A673 (cell line): ENCODE measurements around the gene DXO. TPM values are rescaled to one million over a fixed set of nuclear protein-coding genes. Genes with fewer than 3 reads are reported as not detected.

Experiments used
- BruUV-seq: library from RNA; stranded (reverse); fragments of 400-500 nt; replicated peaks from 2 replicates; lab custom pipeline; 2021; lab: Mats Ljungman, UMichigan
- CTCF ChIA-PET: fragments of 300-600 bp; sonication (Branson Sonifier 250); formaldehyde crosslinking; loops from one replicate; lab custom pipeline; 2022; ENCODE audit warnings: antibody characterized with exemption; lab: Charles Lee
- POLR2A ChIA-PET: fragments of 300-600 bp; sonication (Branson Sonifier 250); formaldehyde crosslinking; loops from one replicate; lab custom pipeline; 2022; ENCODE audit warnings: antibody characterized with exemption; ENCODE audit not compliant: low non-redundant PET; lab: Charles Lee
- DNase-seq: peaks from one replicate; pipeline ENCODE4 v3.0.0-alpha.2; 2015; ENCODE audit warnings: low spot score
- H3K27ac ChIP-seq: fragments of 200-600 bp; sonication (generic); 2 replicates; pipeline ENCODE4 v1.5.1; 2016; ENCODE audit warnings: mixed run types, low read depth, mild to moderate bottlenecking, mixed read lengths, antibody characterized with exemption, low read length; ENCODE audit not compliant: poor library complexity, severe bottlenecking
- H3K27me3 ChIP-seq: fragments of 200-600 bp; sonication (generic); replicated peaks from 2 replicates; pipeline ENCODE4 v1.6.1; 2017; ENCODE audit warnings: mixed run types, low read depth, mild to moderate bottlenecking, mixed read lengths, antibody characterized with exemption, low read length; ENCODE audit not compliant: insufficient read depth, poor library complexity
- H3K36me3 ChIP-seq: fragments of 200-600 bp; sonication (generic); 2 replicates; pipeline ENCODE4 v1.6.1; 2016; ENCODE audit warnings: mixed run types, mild to moderate bottlenecking, mixed read lengths, antibody characterized with exemption, low read length; ENCODE audit not compliant: insufficient read depth, poor library complexity, severe bottlenecking
- H3K4me1 ChIP-seq: fragments of 200-600 bp; sonication (generic); 2 replicates; pipeline ENCODE4 v1.6.1; 2017; ENCODE audit warnings: mixed run types, mild to moderate bottlenecking, mixed read lengths, antibody characterized with exemption, low read length; ENCODE audit not compliant: insufficient read depth, poor library complexity, severe bottlenecking
- H3K4me3 ChIP-seq: fragments of 200-600 bp; sonication (generic); 2 replicates; pipeline ENCODE4 v1.5.1; 2016; ENCODE audit warnings: low read depth, mixed run types, mild to moderate bottlenecking, mixed read lengths, low read length; ENCODE audit not compliant: poor library complexity, severe bottlenecking
- H3K9me3 ChIP-seq: fragments of 200-600 bp; sonication (generic); 2 replicates; pipeline ENCODE4 v1.6.1; 2016; ENCODE audit warnings: mixed run types, low read depth, mild to moderate bottlenecking, mixed read lengths, antibody characterized with exemption, low read length; ENCODE audit not compliant: poor library complexity, severe bottlenecking
- EZH2 ChIP-seq: fragments of 200-600 bp; sonication (generic); IDR thresholded peaks from 2 replicates; pipeline ENCODE4 v1.6.1; 2017; ENCODE audit warnings: borderline replicate concordance, low read depth, mild to moderate bottlenecking, mixed read lengths, antibody characterized with exemption, low read length; ENCODE audit not compliant: poor library complexity, severe bottlenecking
- intact Hi-C: fragments of 100-400 bp; cut with micrococcal nuclease; formaldehyde crosslinking; loops from one replicate; pipeline ENCODE4 v1.10.0; 2022; ENCODE audit not compliant: unreplicated experiment
- microRNA-seq: library from miRNA; unstranded; fragments of <30 nt; microRNA quantifications from one replicate; pipeline ENCODE4 v1.2.0, GENCODE V29; 2021
- total RNA-seq: library from RNA; stranded (reverse); gene quantifications from 2 replicates; pipeline ENCODE4 v1.2.3, GENCODE V29; 2021
- TF ChIP-seq, protein P1 (sequence below): fragments of 300-800, 200-600 bp; sonication (generic); conservative IDR thresholded peaks from 2 replicates; pipeline ENCODE4 v1.5.1; 2017; ENCODE audit warnings: low read depth, mild to moderate bottlenecking, antibody characterized with exemption, low read length, moderate library complexity, mixed read lengths

DXO gene
- total RNA-seq, 1 experiment from 2014 or later = 35.6 TPM

- H3K4me3 ChIP-seq = no peak overlapping the region
- DNase-seq = no peak
- TF ChIP-seq, protein P1, sequence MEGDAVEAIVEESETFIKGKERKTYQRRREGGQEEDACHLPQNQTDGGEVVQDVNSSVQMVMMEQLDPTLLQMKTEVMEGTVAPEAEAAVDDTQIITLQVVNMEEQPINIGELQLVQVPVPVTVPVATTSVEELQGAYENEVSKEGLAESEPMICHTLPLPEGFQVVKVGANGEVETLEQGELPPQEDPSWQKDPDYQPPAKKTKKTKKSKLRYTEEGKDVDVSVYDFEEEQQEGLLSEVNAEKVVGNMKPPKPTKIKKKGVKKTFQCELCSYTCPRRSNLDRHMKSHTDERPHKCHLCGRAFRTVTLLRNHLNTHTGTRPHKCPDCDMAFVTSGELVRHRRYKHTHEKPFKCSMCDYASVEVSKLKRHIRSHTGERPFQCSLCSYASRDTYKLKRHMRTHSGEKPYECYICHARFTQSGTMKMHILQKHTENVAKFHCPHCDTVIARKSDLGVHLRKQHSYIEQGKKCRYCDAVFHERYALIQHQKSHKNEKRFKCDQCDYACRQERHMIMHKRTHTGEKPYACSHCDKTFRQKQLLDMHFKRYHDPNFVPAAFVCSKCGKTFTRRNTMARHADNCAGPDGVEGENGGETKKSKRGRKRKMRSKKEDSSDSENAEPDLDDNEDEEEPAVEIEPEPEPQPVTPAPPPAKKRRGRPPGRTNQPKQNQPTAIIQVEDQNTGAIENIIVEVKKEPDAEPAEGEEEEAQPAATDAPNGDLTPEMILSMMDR = no peak
- TF ChIP-seq EZH2 = no peak
- CTCF ChIA-PET = no interaction called here
- POLR2A ChIA-PET = interaction anchor here (0.6 kb wide), 1 partner anchor 15 kb away, joined by 3 read pairs; no protein-coding TSS in a partner anchor
- no peak overlapping the region for H3K27ac ChIP-seq
- intact Hi-C loops = no loop called here
- H3K27me3 ChIP-seq = no peaks in the 10 kb centered on the region
- no TSS peak for BruUV-seq
- H3K36me3 ChIP-seq = no peaks in the 10 kb centered on the region
- no peaks in the 10 kb centered on the region for H3K4me1 ChIP-seq
- H3K9me3 ChIP-seq = no peaks in the 10 kb centered on the region
These were observed 51.1 kb downstream of the DXO start for GRCh38 chr6:31920811-31921210.

Small RNA genes within 50 kb of the gene (microRNA-seq; reads per million reads assigned to microRNA genes)
- 3.2 reads per million, percentile 7 among the genes with 10 or more reads in this experiment for gene MIR1236

Other genes starting within 250 kb of the DXO start
- gene MPIG6B, start 248.8 kb downstream of the DXO start, total RNA-seq = not detected in 2 replicates
- 68.2 and 86.7 TPM in 2 replicates for gene DDAH2, start 242.8 kb downstream of the DXO start, total RNA-seq
- gene CLIC1, start 235.6 kb downstream of the DXO start, total RNA-seq = 371 and 431 TPM in 2 replicates
- 76.4 and 102 TPM in 2 replicates for gene MSH5, start 232.1 kb downstream of the DXO start, total RNA-seq
- gene SAPCD1, start 209.5 kb downstream of the DXO start, total RNA-seq = 9.9 and 19.9 TPM in 2 replicates
- 2.7 and 2.8 TPM in 2 replicates for gene VWA7, start 194.8 kb downstream of the DXO start, total RNA-seq
- 233 and 247 TPM in 2 replicates for gene VARS1, start 176.4 kb downstream of the DXO start, total RNA-seq
- gene LSM2, start 165.2 kb downstream of the DXO start, total RNA-seq = 99.8 and 104 TPM in 2 replicates
- gene HSPA1L, start 156.9 kb downstream of the DXO start, total RNA-seq = 1.1 and 1.4 TPM in 2 replicates
- 113 and 129 TPM in 2 replicates for gene HSPA1A, start 156.6 kb downstream of the DXO start, total RNA-seq
- gene HSPA1B, start 144.4 kb downstream of the DXO start, total RNA-seq = 116 and 131 TPM in 2 replicates
- gene NEU1, start 109.3 kb downstream of the DXO start, total RNA-seq = 28.5 and 34.3 TPM in 2 replicates
- gene SLC44A4, start 93.1 kb downstream of the DXO start, total RNA-seq = not detected in 2 replicates
- gene EHMT2, start 74.4 kb downstream of the DXO start, total RNA-seq = 117 TPM in 2 replicates
- 21.3 and 25.5 TPM in 2 replicates for gene ZBTB12, start 70.1 kb downstream of the DXO start, total RNA-seq
- 0.56 and 1.2 TPM in 2 replicates for gene C2, start 44.4 kb downstream of the DXO start, total RNA-seq
- gene CFB, start 26.0 kb downstream of the DXO start, total RNA-seq = 0.32 TPM in 1 of 2 replicates, not detected in the other
- gene NELFE, start 13.2 kb downstream of the DXO start, total RNA-seq = 94.3 and 96.8 TPM in 2 replicates
- gene SKIC2, start 13.0 kb downstream of the DXO start, total RNA-seq = 64.2 and 71.3 TPM in 2 replicates
- gene C4A, start 9.9 kb upstream of the DXO start, total RNA-seq = 4.6 TPM in 2 replicates
- gene C4B, start 42.7 kb upstream of the DXO start, total RNA-seq = 2.2 and 2.3 TPM in 2 replicates
- 0.15 TPM in 1 of 2 replicates, not detected in the other for gene CYP21A2, start 66.3 kb upstream of the DXO start, total RNA-seq
- 11.5 and 13.6 TPM in 2 replicates for gene TNXB, start 137.2 kb upstream of the DXO start, total RNA-seq
- gene ATF6B, start 156.1 kb upstream of the DXO start, total RNA-seq = 70.2 and 74.7 TPM in 2 replicates
- gene FKBPL, start 158.2 kb upstream of the DXO start, total RNA-seq = 13.5 and 14.1 TPM in 2 replicates
- 4.5 and 4.7 TPM in 2 replicates for gene PRRT1, start 179.8 kb upstream of the DXO start, total RNA-seq
- gene PPT2, start 182.0 kb upstream of the DXO start, total RNA-seq = 58.6 and 70.9 TPM in 2 replicates
- 31.3 and 32.4 TPM in 2 replicates for gene EGFL8, start 192.5 kb upstream of the DXO start, total RNA-seq
- 102 and 108 TPM in 2 replicates for gene AGPAT1, start 203.9 kb upstream of the DXO start, total RNA-seq
- gene RNF5, start 206.3 kb upstream of the DXO start, total RNA-seq = 62.9 and 67.0 TPM in 2 replicates
- gene AGER, start 212.1 kb upstream of the DXO start, total RNA-seq = 13.3 and 18.8 TPM in 2 replicates
- gene PBX2, start 218.1 kb upstream of the DXO start, total RNA-seq = 84.0 and 97.2 TPM in 2 replicates
- gene GPSM3, start 220.5 kb upstream of the DXO start, total RNA-seq = 4.8 and 6.0 TPM in 2 replicates